ENCODE results near the gene ESYT2. TPM values are rescaled to one million over a fixed set of nuclear protein-coding genes. Genes with fewer than 3 reads are reported as not detected.

The ESYT2 gene
- total RNA-seq, 1 experiment from 2014 or later: 164 TPM

DNA sequence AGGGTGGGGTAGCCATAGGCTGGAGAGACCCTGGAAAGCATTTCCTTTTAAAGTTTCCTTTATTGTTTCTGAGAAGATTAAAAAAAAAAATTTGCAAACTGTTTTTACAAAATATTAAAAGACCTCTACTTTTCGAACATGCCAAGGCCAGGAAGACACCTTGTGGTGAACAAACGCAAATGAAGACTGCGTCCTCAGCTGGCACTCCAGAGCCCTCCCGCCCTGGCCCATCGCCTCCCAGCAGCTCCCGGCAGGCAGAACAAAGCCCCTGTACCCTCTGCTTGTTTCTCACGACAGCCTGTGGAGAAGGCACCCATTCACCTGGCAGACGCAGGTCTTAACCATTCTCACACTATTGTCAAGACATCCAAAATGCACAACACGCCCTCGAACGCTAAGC lies 56.4 kb downstream of the ESYT2 start:
- DNase-seq (ENCODE audit: low read depth): no peak

DNA sequence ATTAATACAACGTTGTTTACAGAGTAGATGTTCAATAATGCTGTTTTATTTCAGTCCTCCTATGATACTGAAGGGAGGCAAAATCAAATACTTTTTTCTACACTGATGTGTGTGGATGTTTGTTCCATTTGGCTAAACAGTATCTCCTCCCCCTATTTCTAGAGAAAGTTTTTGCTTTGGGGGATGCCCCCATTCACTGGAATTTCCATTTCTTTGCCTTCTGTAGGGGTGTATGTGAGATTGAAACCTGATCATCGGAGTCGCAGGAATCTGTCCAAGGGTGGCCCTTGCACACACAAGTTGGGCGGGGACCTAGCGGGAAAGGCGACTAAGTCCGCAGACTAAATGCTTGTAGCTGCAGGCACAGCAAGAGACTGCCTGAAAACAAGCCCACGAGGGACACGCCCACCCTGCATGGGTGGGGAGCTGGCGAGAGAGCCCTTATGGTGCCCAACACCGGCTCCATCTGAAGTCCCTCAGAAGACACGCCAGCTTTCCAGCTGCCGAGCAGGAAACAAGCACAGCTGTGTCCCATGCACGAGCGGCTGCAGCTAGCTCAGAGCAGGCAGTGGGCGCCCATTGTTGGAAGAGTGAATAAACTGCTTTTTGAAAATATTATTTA lies 58.0 kb downstream of the ESYT2 start:
- DNase-seq (ENCODE audit: low read depth): no peak

DNA sequence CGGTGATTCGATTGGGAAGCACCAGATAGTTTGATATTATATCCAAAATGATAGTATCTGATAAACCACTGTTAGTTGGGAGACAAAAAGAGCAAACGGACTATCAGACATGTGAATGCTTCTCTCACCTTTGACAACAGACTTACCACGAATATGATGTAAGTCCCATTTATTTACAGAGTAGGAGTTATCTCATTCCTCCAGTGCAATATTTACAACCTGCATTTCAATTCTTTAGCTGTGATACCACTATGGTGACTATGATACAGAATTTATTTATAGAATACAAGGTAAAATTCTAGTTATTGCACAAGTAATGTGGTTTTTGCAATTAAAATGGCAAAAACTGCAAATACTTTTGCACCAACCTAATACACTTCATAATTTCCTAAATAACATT lies 61.6 kb downstream of the ESYT2 start:
- no peak for DNase-seq (ENCODE audit: low read depth)

DNA sequence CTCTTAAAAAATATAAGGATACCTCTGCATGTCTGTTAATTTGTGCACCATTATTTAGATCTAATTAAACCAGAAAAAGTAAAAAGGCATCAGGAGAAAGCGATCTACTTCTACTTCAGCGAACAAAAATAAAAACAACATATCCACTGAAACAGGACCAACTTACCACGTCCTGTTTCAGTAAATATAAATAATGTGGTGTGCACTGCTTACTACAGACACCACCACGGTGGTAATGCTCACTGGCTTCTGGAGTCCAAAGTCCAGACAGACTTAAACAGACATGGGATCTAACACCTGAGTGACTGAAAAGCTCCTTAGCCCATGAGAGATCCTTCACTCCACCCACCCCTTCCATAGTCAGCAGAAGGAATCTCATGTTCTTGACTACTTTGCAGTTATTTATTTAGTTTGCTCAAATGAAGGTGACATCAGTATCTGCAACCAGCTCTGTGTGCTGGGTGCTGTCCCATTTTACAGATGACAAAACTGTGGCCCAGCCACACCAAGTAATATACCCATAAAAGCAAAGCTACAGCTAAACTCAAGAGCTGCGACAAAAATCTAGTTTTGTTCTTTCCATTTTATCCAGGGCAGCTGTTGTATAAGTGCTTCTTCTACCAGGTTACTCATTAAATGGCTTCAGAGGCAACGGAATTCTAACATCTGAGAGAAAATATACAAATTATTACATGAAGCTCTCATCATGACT lies 62.6 kb downstream of the ESYT2 start:
- no peak for DNase-seq (ENCODE audit: low read depth)

DNA sequence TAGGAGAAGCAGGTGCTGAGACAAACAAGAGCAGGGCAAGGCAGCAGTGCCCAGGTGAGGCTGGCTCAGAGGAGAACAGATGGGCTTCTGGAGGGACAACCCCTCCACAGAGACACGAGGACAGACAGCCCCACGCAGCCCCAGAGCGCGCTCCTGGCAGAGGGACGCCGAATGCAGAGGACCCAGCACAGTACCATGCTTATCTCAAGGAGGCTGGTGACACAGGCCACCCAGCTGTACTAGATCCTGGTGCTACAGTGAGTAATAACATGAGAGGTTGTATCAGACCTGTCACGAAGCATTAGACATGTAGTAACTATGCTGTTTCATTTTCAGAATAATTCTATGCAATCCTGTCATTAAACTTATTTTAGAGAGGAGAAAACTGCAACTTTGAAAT lies 64.3 kb downstream of the ESYT2 start:
- DNase-seq (ENCODE audit: low read depth): no peak

DNA sequence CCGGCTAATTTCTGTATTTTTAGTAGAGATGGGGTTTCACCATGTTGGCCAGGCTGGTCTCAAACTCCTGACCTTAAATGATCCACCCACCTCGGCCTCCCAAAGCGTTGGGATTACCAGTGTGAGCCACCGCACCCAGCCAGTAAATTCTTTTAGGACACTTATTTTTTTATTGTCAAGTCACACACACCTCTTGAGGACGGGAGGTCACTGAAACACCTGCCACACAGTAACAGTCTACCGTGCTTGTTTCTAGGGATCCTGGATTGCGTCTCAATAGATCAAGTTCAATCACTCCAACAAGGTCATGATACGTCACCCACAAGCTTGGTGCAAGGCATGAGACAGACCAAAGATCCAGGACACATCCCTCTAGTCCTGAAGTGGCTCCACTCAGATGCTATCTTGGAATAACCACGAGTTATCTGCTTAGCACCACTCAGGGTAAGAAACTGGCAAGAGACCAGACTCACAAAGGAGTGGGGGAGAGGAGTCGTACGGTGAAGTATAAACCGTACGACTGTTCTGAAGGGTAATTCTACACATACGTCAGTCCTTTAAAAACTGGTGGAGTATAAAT lies 65.8 kb downstream of the ESYT2 start:
- DNase-seq (ENCODE audit: low read depth): no peak

DNA sequence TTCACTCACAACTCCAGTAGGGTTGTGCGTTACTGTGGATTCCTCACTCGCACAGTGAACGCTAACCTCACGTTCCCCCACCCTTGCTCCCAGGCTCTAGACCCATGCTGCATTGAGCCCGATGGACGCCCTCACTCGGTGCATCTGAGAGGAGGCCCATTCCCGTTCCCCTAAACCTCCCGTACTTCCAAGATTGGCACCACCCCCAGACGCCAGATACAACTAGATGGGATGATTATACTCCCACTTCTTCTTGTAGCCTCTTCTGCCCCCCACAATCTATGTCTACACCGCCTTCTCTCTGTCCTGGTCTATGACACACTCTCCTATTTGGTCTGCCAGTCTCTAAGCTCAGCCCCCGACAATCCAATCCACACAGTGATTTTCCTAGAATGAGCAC lies 67.4 kb downstream of the ESYT2 start:
- DNase-seq (ENCODE audit: low read depth): no peak

DNA sequence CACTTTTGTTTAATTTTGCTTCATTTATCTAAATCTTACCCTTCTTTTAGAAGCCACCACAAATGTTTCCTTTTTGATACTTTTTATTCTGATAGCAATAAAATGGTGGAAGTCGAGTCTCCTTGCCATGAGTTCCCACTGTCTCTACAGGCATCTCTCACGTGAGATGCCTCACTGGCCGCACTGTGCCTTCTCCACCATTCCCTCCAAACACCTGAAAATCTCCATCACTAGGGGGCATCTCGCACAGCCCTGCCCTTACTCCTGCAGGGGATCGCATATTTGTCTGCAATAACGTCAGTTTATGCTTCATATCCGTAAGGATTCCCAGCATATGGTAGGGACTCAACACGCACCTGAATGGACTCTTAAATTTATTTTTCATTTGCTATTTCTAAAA lies 68.4 kb downstream of the ESYT2 start:
- no peak for DNase-seq (ENCODE audit: low read depth)

GRCh38 chr7:158760445-158760764 lies 68.9 kb downstream of the ESYT2 start:
- DNase-seq (ENCODE audit: low read depth): no peak

- DNase-seq (ENCODE audit: low read depth): no peak
Observed at GRCh38 chr7:158759749-158760444, 69.4 kb downstream of the ESYT2 start.

DNA sequence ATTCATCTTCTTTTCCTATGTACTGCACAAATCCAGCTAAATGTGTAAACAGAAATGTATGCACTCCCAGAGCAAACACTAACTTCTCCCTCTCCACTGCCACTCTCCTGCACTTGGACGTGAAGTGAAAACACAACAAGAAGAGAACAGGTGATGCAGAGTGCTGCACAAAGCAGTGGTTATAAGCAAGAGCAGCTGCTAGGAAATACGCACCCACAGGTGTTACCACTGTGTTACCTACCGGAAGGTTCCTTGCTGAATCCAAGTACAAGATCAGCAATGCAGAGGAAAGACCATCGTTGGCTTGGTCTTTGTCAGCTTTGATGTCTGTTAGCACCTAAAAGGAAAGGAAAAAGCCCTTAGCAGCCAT lies 70.1 kb downstream of the ESYT2 start:
- no peak for DNase-seq (ENCODE audit: low read depth)

DNA sequence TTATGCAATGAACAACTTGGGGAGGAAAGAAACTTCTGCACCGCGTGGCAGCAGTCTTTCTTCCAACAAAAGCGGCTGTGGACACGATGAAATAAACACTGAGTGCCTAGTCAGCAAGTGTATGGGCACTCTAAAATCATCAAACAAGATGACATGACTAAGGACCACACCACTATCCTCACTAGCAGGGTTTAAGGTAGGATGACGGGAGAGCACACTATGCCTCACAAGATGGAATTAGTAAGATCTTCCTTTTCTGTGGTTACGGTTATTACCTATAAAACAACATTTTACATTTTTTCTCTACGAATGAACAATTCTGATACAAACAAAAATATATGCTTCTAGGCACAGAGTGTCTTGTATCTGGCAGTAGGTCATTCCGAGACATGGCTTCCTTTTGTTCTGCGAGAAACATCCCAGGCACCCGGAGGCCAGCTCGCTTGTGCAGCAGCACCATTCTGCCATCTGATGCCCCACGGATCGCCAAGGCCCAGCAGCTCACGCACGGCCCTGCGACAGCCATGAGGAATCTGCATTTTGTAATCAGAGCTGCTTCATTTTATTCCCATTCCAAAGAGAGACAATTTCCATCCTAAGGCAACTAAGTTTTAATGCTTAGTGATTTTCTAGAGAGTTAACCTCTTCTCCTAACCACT lies 70.6 kb downstream of the ESYT2 start:
- no peak for DNase-seq (ENCODE audit: low read depth)

DNA sequence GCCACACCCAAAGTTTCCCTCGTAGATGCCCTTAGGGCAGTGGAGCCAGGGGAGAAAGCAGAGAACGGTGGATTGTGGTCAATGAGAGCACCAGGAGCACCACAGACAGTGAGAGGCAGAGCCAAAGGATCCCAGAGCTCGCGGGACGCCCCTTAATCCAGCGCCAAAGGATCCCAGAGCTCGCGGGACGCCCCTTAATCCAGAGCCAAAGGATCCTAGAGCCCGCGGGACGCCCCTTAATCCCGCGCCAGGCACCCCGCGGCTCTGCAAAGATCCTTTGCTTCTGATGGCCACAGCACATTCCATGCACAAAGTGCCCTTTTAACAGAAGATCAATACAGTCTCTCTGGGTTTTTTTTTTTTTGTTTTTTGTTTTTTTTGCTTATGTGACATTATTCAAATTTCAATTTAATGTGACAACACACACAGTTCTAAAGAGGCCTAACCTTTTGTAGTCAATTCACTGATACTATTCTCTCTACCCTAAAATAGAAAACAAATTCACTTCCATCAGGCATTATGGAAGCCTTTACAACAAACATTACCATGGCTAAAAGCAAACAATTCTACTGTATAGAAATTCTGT lies 71.8 kb downstream of the ESYT2 start:
- no peak for DNase-seq (ENCODE audit: low read depth)

DNA sequence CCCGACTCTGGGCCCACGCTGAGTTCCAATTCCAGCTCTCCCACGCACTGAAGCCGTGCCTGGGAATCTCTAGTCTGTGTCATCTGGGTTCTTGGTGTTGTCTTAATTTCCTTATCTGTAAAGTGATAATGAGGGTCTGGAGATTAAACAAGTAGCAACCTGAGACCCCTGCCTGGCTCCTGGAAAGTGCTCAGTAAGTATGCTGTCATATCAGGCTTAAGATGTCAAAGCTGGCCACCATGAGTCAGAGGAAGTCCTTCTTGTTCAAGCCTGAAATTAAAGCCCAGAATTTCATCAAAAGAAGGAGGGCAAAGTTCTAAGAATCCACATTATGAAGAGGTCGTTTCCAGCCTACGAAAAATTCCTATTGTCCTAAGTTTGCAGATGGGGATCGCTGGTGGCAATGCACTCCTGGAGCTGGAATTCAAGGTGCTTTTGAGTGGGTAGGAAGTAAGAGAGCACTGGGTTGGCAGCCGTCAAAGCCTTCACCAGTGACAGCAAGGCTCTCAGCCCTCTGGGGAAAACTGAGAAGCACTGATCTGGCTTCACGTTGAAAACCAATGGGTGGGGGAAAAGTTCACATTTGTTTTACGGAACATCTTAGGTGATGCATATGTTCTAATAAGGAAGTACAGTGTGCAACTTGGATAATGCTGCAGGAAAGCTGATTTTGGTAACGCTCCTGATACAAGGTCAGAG lies 74.4 kb downstream of the ESYT2 start:
- no peak for DNase-seq (ENCODE audit: low read depth)

DNA sequence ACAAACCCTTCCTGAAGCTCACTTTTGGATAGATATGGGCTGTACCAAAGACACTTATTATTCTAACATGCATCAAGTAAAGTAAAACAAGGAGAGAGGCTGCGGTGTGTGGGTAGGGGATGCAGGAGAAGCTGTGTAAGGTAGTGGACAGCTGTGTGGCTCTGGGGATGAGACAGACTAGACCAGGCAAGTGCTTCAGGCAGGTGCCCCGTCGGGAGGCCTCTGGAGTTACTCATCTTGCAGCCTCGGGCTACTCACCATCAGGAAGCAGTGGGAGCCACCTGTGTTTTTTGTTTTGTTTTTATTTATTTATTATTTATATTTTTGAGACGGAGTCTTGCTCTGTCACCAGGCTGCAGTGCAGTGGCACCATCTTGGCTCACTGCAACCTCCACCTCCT lies 75.4 kb downstream of the ESYT2 start:
- DNase-seq (ENCODE audit: low read depth): no peak

- DNase-seq (ENCODE audit: low read depth): no peak
Observed at GRCh38 chr7:158751751-158752150, 77.6 kb downstream of the ESYT2 start.

DNA sequence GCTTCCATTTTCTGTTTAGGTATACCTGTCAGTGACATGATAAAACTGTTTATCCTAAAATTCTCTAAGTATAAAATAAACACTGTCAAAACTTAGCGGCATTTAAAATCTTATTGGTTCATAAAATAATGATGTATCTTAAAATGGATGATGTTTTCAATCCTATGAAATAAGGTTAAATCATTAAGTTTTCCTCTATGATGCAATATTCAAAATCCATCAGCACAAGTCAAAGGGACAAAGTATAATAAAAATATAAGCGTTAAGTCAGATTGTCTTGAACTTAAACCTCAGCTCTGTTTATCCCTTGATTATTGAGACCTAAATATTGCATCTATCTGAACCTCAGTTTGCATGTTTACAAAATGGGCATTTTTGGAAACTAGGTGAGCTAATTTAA lies 78.1 kb downstream of the ESYT2 start:
- no peak for DNase-seq (ENCODE audit: low read depth)

GRCh38 chr7:158750702-158751101 lies 78.6 kb downstream of the ESYT2 start:
- DNase-seq (ENCODE audit: low read depth): no peak

- no peak for DNase-seq (ENCODE audit: low read depth)
Observed at GRCh38 chr7:158749396-158749795, 79.9 kb downstream of the ESYT2 start.

- DNase-seq (ENCODE audit: low read depth): no peak
Observed at GRCh38 chr7:158748335-158748734, 81.0 kb downstream of the ESYT2 start.

GRCh38 chr7:158747408-158747807 lies 81.9 kb downstream of the ESYT2 start:
- no peak for DNase-seq (ENCODE audit: low read depth)
